Mesenchymal stem cell (in vitro differentiated cells and primary cell): ENCODE measurements around the gene AK5. TPM values are rescaled to one million over a fixed set of nuclear protein-coding genes. Genes with fewer than 3 reads are reported as not detected.

Experiments
- DNase-seq: peaks from one replicate; pipeline ENCODE4 v3.0.0-alpha.2; 2013
- H2AFZ ChIP-seq: one replicate; pipeline ENCODE4 v1.6.1; 2013; ENCODE audit warnings: low read depth, mild to moderate bottlenecking, control low read depth, inconsistent platforms, low read length, moderate library complexity
- H2AK5ac ChIP-seq: 2 replicates; pipeline ENCODE4 v1.6.1; 2013; ENCODE audit warnings: low read length, moderate library complexity, mild to moderate bottlenecking, inconsistent platforms; ENCODE audit not compliant: severe bottlenecking
- H2BK120ac ChIP-seq: one replicate; pipeline ENCODE4 v1.6.1; 2013; ENCODE audit warnings: low read depth, mild to moderate bottlenecking, inconsistent platforms, low read length, moderate library complexity
- H2BK12ac ChIP-seq, 2 experiments: one replicate each; pipeline ENCODE4 v1.6.1; 2013; ENCODE audit warnings: inconsistent platforms in 2 of 2, low read length in 2 of 2, mild to moderate bottlenecking in 2 of 2, moderate library complexity in 2 of 2, control low read depth in 1 of 2
- H2BK15ac ChIP-seq: one replicate; pipeline ENCODE4 v1.6.1; 2013; ENCODE audit warnings: mild to moderate bottlenecking, low read depth, inconsistent platforms; ENCODE audit not compliant: poor library complexity, severe bottlenecking
- H2BK5ac ChIP-seq: 2 replicates; pipeline ENCODE4 v1.6.1; 2013; ENCODE audit warnings: low read depth, mild to moderate bottlenecking, low read length, control low read depth, inconsistent platforms; ENCODE audit not compliant: poor library complexity, severe bottlenecking
- H3K14ac ChIP-seq, 2 experiments: one replicate each; pipeline ENCODE4 v1.6.1; 2013; ENCODE audit warnings: inconsistent platforms in 2 of 2, low read length in 2 of 2, control low read depth in 1 of 2, mild to moderate bottlenecking in 1 of 2, moderate library complexity in 1 of 2
- H3K18ac ChIP-seq, 2 experiments: one replicate each; pipeline ENCODE4 v1.6.1; 2013; ENCODE audit warnings: inconsistent platforms in 2 of 2, low read length in 2 of 2, control low read depth in 1 of 2, low read depth in 1 of 2, mild to moderate bottlenecking in 1 of 2
- H3K23ac ChIP-seq, 2 experiments: one replicate each; pipeline ENCODE4 v1.6.1; 2013; ENCODE audit warnings: inconsistent platforms in 2 of 2, low read length in 2 of 2, mild to moderate bottlenecking in 2 of 2, moderate library complexity in 2 of 2, control low read depth in 1 of 2
- H3K27ac ChIP-seq: 2 replicates; pipeline ENCODE4 v1.5.1; 2013; ENCODE audit warnings: mild to moderate bottlenecking, moderate library complexity, low read length, control low read depth, inconsistent platforms; ENCODE audit not compliant: poor library complexity, severe bottlenecking
- H3K27me3 ChIP-seq, 2 experiments: 2 replicates each; pipeline versions ENCODE4 v1.6.1 to v1.7.0; 2013; ENCODE audit warnings: low read length in 2 of 2, mild to moderate bottlenecking in 2 of 2, moderate library complexity in 2 of 2, control low read depth in 1 of 2, inconsistent platforms in 1 of 2; ENCODE audit not compliant: control insufficient read depth in 1 of 2, insufficient read depth in 1 of 2
- H3K36me3 ChIP-seq, 2 experiments: 2 replicates each; pipeline versions ENCODE4 v1.6.1 to v1.7.0; 2013; ENCODE audit warnings: low read length in 2 of 2, control low read depth in 1 of 2, inconsistent platforms in 1 of 2, low read depth in 1 of 2, mild to moderate bottlenecking in 1 of 2; ENCODE audit not compliant: insufficient read depth in 2 of 2, control insufficient read depth in 1 of 2
- H3K4ac ChIP-seq, 2 experiments: one replicate each; pipeline ENCODE4 v1.6.1; 2013; ENCODE audit warnings: inconsistent platforms in 2 of 2, low read length in 2 of 2, mild to moderate bottlenecking in 2 of 2, moderate library complexity in 2 of 2, control low read depth in 1 of 2, low read depth in 1 of 2
- H3K4me1 ChIP-seq: 2 replicates; pipeline ENCODE4 v1.6.1; 2013; ENCODE audit warnings: low read depth, low read length, control low read depth; ENCODE audit not compliant: control insufficient read depth, insufficient read depth
- H3K4me2 ChIP-seq: 2 replicates; pipeline ENCODE4 v1.6.1; 2013; ENCODE audit warnings: low read length, mild to moderate bottlenecking, inconsistent platforms; ENCODE audit not compliant: poor library complexity, severe bottlenecking
- H3K4me3 ChIP-seq, 2 experiments: 2 replicates each; pipeline versions ENCODE4 v1.5.1 to v1.7.0; 2013; ENCODE audit warnings: low read length in 2 of 2, mild to moderate bottlenecking in 2 of 2, control low read depth in 1 of 2, low read depth in 1 of 2; ENCODE audit not compliant: insufficient read depth in 1 of 2
- H3K79me1 ChIP-seq: replicated peaks from 2 replicates; pipeline ENCODE4 v1.6.1; 2013; ENCODE audit warnings: mild to moderate bottlenecking, control low read depth, low read length, inconsistent platforms; ENCODE audit not compliant: poor library complexity, severe bottlenecking
- H3K9ac ChIP-seq: 2 replicates; pipeline ENCODE4 v1.7.0; 2013; ENCODE audit warnings: mild to moderate bottlenecking, low read length, moderate library complexity
- H3K9me3 ChIP-seq: 2 replicates; pipeline ENCODE4 v1.7.0; 2013; ENCODE audit warnings: mild to moderate bottlenecking, low read length; ENCODE audit not compliant: control insufficient read depth
- H4K8ac ChIP-seq: one replicate; pipeline ENCODE4 v1.6.1; 2013; ENCODE audit warnings: inconsistent platforms, mild to moderate bottlenecking, low read length, moderate library complexity
- H4K91ac ChIP-seq: one replicate; pipeline ENCODE4 v1.6.1; 2013; ENCODE audit warnings: mild to moderate bottlenecking, low read length, inconsistent platforms
- WGBS: methylation state at CpG from one replicate; pipeline ENCODE4 v1.1.7; 2013; ENCODE audit warnings: mixed read lengths; 5-methylcytosine and 5-hydroxymethylcytosine counted together
- polyA plus RNA-seq, 2 experiments: library from polyadenylated mRNA; stranded (reverse); fragments of 200-250 nt; gene quantifications; one replicate each; pipeline ENCODE4 v1.2.3, GENCODE V29; 2013

Gene AK5
- polyA plus RNA-seq (2013, experiment 1 of 2) = 48.1 TPM
- polyA plus RNA-seq (2013, experiment 2 of 2) = 45.6 TPM

- Histone ChIP-seq H3K36me3 (no peaks in the 10 kb centered on the region), H3K4ac (peak within 1 kb of the TSS; percentile 52 to 82), H3K27ac (no peak within 1 kb of the TSS), H3K9ac (peak within 1 kb of the TSS; percentile 83), H3K9me3 (no peaks in the 10 kb centered on the region), H2BK5ac (no peak within 1 kb of the TSS), H2BK120ac (peak within 1 kb of the TSS; percentile 91), H3K14ac (peak within 1 kb of the TSS in 1 of 2 experiments; percentile 89), H3K4me2 (peak within 1 kb of the TSS; percentile 90), H3K4me1 (peaks cover 4% of the 10 kb centered on the region), H4K8ac (peak within 1 kb of the TSS; percentile 89), H2BK15ac (peak within 1 kb of the TSS; percentile 96), H3K79me1 (peaks cover 5% of the 10 kb centered on the region), H3K23ac (peak within 1 kb of the TSS; percentile 51 to 99), H2AK5ac (no peak within 1 kb of the TSS), H3K4me3 (peak within 1 kb of the TSS; percentile 74 to 94), H2AFZ (peak within 1 kb of the TSS; percentile 20), H3K27me3 (no peaks in the 10 kb centered on the region), H2BK12ac (peak within 1 kb of the TSS; percentile 51 to 81), H3K18ac (peak within 1 kb of the TSS; percentile 65 to 90), H4K91ac (peak within 1 kb of the TSS; percentile 93)
- WGBS = 3% methylated on average over 33 of the region's 71 CpGs
- DNase-seq = peak; percentile 63
Measured at GRCh38 chr1:77281491-77282186, at the start of gene AK5. Gene AK5 (plus strand): TSS chr1:77282019. CDS start chr1:77282314, 295 bp downstream.

- Histone ChIP-seq H2BK120ac (no peak overlapping the region), H3K4me3 (no peak overlapping the region), H2AFZ (no peak overlapping the region), H3K27me3 (no peaks in the 10 kb centered on the region), H2BK12ac (no peak overlapping the region), H3K9ac (no peak overlapping the region), H3K23ac (no peak overlapping the region), H3K14ac (no peak overlapping the region), H3K27ac (no peak overlapping the region), H3K79me1 (no peaks in the 10 kb centered on the region), H3K18ac (no peak overlapping the region), H3K9me3 (peaks cover 10% of the 10 kb centered on the region), H4K8ac (no peak overlapping the region), H2BK5ac (no peak overlapping the region), H3K36me3 (no peaks in the 10 kb centered on the region), H3K4ac (no peak overlapping the region), H2BK15ac (no peak overlapping the region), H3K4me1 (peaks cover 2% of the 10 kb centered on the region), H3K4me2 (no peak overlapping the region), H4K91ac (no peak overlapping the region), H2AK5ac (no peak overlapping the region)
- no CpG with 5 or more reads among the region's 1 CpG for WGBS
- no peak for DNase-seq
Measured at GRCh38 chr1:77232829-77233228, 49.0 kb upstream of the AK5 start.

DNA sequence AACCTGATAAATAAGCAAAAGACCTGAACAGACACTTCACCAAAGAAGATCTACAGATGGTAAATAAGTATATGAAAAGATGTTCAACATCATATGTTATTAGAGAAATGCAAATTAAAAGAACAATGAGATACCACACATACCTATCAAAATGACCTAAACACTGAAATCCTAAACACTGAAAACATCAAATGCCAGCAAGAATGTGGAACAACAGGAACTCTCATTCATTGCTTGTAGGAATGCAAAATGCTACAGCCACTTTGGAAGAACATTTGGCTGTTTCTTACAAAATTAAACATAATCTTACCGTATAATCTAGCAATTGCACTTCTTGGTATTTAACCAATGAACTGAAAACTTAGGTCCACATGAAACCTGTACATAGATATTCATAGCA is 47.7 kb upstream of the AK5 start:
- Histone ChIP-seq H2BK12ac (no peak overlapping the region), H3K27me3 (no peaks in the 10 kb centered on the region), H4K8ac (no peak overlapping the region), H3K18ac (no peak overlapping the region), H3K36me3 (no peaks in the 10 kb centered on the region), H3K23ac (no peak overlapping the region), H2BK15ac (no peak overlapping the region), H3K79me1 (no peaks in the 10 kb centered on the region), H3K9me3 (peaks cover 10% of the 10 kb centered on the region), H2BK120ac (no peak overlapping the region), H4K91ac (no peak overlapping the region), H3K27ac (no peak overlapping the region), H2BK5ac (no peak overlapping the region), H3K4me3 (no peak overlapping the region), H3K4me2 (no peak overlapping the region), H3K9ac (no peak overlapping the region), H3K14ac (no peak overlapping the region), H3K4ac (no peak overlapping the region), H3K4me1 (no peaks in the 10 kb centered on the region), H2AK5ac (no peak overlapping the region), H2AFZ (no peak overlapping the region)
- WGBS = 100% methylated on average over 1 of the region's 1 CpG
- no peak for DNase-seq

DNA sequence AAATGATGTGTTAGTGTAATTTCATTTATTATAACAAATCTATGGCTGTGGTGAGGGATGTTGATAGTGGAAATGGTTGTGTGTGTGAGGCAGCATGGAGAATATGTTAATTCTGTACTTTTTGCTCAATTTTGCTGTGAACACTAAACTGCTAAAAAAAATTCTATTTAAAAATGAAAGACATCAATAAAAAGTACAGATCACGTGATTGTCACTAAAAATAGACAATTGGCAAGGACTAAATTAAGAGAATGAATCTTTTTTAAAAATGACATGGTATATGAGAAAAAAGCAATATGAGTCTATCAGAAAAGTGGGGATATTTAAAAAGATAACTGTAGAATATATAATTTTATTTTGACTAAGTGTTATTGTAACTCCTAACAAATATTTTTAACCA is 46.9 kb upstream of the AK5 start:
- Histone ChIP-seq H2BK15ac (no peak overlapping the region), H3K27ac (no peak overlapping the region), H2AK5ac (no peak overlapping the region), H3K4me1 (no peaks in the 10 kb centered on the region), H3K4ac (no peak overlapping the region), H3K36me3 (no peaks in the 10 kb centered on the region), H2BK12ac (no peak overlapping the region), H3K4me3 (no peak overlapping the region), H3K9me3 (peaks cover 10% of the 10 kb centered on the region), H3K9ac (no peak overlapping the region), H2AFZ (no peak overlapping the region), H3K18ac (no peak overlapping the region), H3K14ac (no peak overlapping the region), H3K23ac (no peak overlapping the region), H4K8ac (no peak overlapping the region), H3K27me3 (no peaks in the 10 kb centered on the region), H2BK120ac (no peak overlapping the region), H2BK5ac (no peak overlapping the region), H4K91ac (no peak overlapping the region), H3K79me1 (no peaks in the 10 kb centered on the region), H3K4me2 (no peak overlapping the region)
- WGBS = no CpG with 5 or more reads among the region's 1 CpG
- DNase-seq = no peak
